H9 (cell line): ENCODE data around the gene FAM177A1. TPM values are rescaled to one million over a fixed set of nuclear protein-coding genes. Genes with fewer than 3 reads are reported as not detected.

Source experiments
- DNase-seq: peaks from one replicate; pipeline ENCODE4 v3.0.0-alpha.2; 2017
- H2AFZ ChIP-seq: one replicate; pipeline ENCODE4 v1.6.1; 2013; ENCODE audit warnings: mild to moderate bottlenecking, low read length, control low read depth, moderate library complexity
- H2AK5ac ChIP-seq: 2 replicates; pipeline ENCODE4 v1.6.1; 2013; ENCODE audit warnings: low read length, control low read depth, mixed read lengths; ENCODE audit not compliant: insufficient read length
- H2BK120ac ChIP-seq: one replicate; pipeline ENCODE4 v1.6.1; 2013; ENCODE audit warnings: low read depth, mild to moderate bottlenecking, low read length, control low read depth, inconsistent platforms; ENCODE audit not compliant: poor library complexity, severe bottlenecking
- H2BK12ac ChIP-seq: 2 replicates; pipeline ENCODE4 v1.6.1; 2013; ENCODE audit warnings: low read length, control low read depth, mixed read lengths, low read depth; ENCODE audit not compliant: insufficient read length
- H2BK15ac ChIP-seq: 2 replicates; pipeline ENCODE4 v1.6.1; 2013; ENCODE audit warnings: low read depth, low read length, control low read depth
- H2BK20ac ChIP-seq: one replicate; pipeline ENCODE4 v1.6.1; 2013; ENCODE audit warnings: low read depth, mild to moderate bottlenecking, low read length, control low read depth, inconsistent platforms; ENCODE audit not compliant: poor library complexity, severe bottlenecking
- H2BK5ac ChIP-seq: 2 replicates; pipeline ENCODE4 v1.6.1; 2013; ENCODE audit warnings: low read length, control low read depth, mixed read lengths; ENCODE audit not compliant: insufficient read length
- H3K14ac ChIP-seq: 2 replicates; pipeline ENCODE4 v1.6.1; 2013; ENCODE audit warnings: low read length, control low read depth; ENCODE audit not compliant: insufficient read depth
- H3K18ac ChIP-seq: 2 replicates; pipeline ENCODE4 v1.6.1; 2013; ENCODE audit warnings: low read depth, mild to moderate bottlenecking, mixed read lengths, low read length, control low read depth; ENCODE audit not compliant: insufficient read length
- H3K23ac ChIP-seq: 2 replicates; pipeline ENCODE4 v1.6.1; 2013; ENCODE audit warnings: low read length, control low read depth, mixed read lengths, low read depth; ENCODE audit not compliant: insufficient read length
- H3K23me2 ChIP-seq: 2 replicates; pipeline ENCODE4 v1.6.1; 2013; ENCODE audit warnings: low read depth, mild to moderate bottlenecking, mixed read lengths, low read length, control low read depth; ENCODE audit not compliant: insufficient read length, poor library complexity, severe bottlenecking
- H3K27ac ChIP-seq: 2 replicates; pipeline ENCODE4 v1.5.1; 2013; ENCODE audit warnings: low read length, control low read depth, mixed read lengths, low read depth; ENCODE audit not compliant: insufficient read length
- H3K27me3 ChIP-seq: 2 replicates; pipeline ENCODE4 v1.6.1; 2013; ENCODE audit warnings: low read length, control low read depth, inconsistent platforms; ENCODE audit not compliant: insufficient read depth
- H3K4ac ChIP-seq: 2 replicates; pipeline ENCODE4 v1.6.1; 2013; ENCODE audit warnings: low read depth, mild to moderate bottlenecking, control low read depth, inconsistent platforms, low read length, moderate library complexity
- H3K4me1 ChIP-seq: 2 replicates; pipeline ENCODE4 v1.6.1; 2013; ENCODE audit warnings: low read length, control low read depth, inconsistent platforms; ENCODE audit not compliant: insufficient read depth
- H3K4me2 ChIP-seq: 2 replicates; pipeline ENCODE4 v1.6.1; 2013; ENCODE audit warnings: low read length, control low read depth, mixed read lengths; ENCODE audit not compliant: insufficient read length, insufficient read depth
- H3K56ac ChIP-seq: 2 replicates; pipeline ENCODE4 v1.6.1; 2013; ENCODE audit warnings: low read depth, mild to moderate bottlenecking, mixed read lengths, low read length, control low read depth; ENCODE audit not compliant: insufficient read length
- H3K79me1 ChIP-seq: 2 replicates; pipeline ENCODE4 v1.6.1; 2013; ENCODE audit warnings: low read depth, mild to moderate bottlenecking, moderate library complexity, low read length, control low read depth, inconsistent platforms; ENCODE audit not compliant: insufficient read depth, poor library complexity, severe bottlenecking
- H3K79me2 ChIP-seq: 2 replicates; pipeline ENCODE4 v1.6.1; 2013; ENCODE audit warnings: low read length, control low read depth, inconsistent platforms; ENCODE audit not compliant: insufficient read depth
- H3K9ac ChIP-seq: 2 replicates; pipeline ENCODE4 v1.6.1; 2013; ENCODE audit warnings: low read length, control low read depth, mixed read lengths; ENCODE audit not compliant: insufficient read length; ENCODE audit errors: extremely low read depth
- H3K9me3 ChIP-seq: one replicate; pipeline ENCODE4 v1.6.1; 2013; ENCODE audit warnings: low read depth, low read length, inconsistent platforms; ENCODE audit not compliant: control insufficient read depth
- H3T11ph ChIP-seq: one replicate; pipeline ENCODE4 v1.6.1; 2013; ENCODE audit warnings: mild to moderate bottlenecking, low read length, control low read depth, inconsistent platforms
- H4K20me1 ChIP-seq: one replicate; pipeline ENCODE4 v1.6.1; 2013; ENCODE audit not compliant: control insufficient read depth, insufficient read length, insufficient read depth
- H4K5ac ChIP-seq: 2 replicates; pipeline ENCODE4 v1.6.1; 2013; ENCODE audit warnings: low read depth, mild to moderate bottlenecking, mixed read lengths, low read length, control low read depth; ENCODE audit not compliant: insufficient read length
- H4K8ac ChIP-seq: replicated peaks from 2 replicates; pipeline ENCODE4 v1.6.1; 2013; ENCODE audit warnings: low read length, control low read depth, mixed read lengths, low read depth; ENCODE audit not compliant: insufficient read length
- H4K91ac ChIP-seq: 2 replicates; pipeline ENCODE4 v1.6.1; 2013; ENCODE audit warnings: low read depth, mild to moderate bottlenecking, moderate library complexity, mixed read lengths, low read length, control low read depth; ENCODE audit not compliant: insufficient read length
- H3K27ac Mint-ChIP-seq, 3 experiments: 2 replicates in 2 of 3; 3 replicates in 1 of 3; pipeline ENCODE4 v1.8.0; 2020 to 2021; ENCODE audit warnings: mixed read lengths in 3 of 3, mild to moderate bottlenecking in 1 of 3, moderate library complexity in 1 of 3
- H3K27me3 Mint-ChIP-seq: 2 replicates; pipeline ENCODE4 v1.8.0; 2021; ENCODE audit warnings: low read depth, mild to moderate bottlenecking, moderate library complexity, mixed read lengths
- H3K36me3 Mint-ChIP-seq, 3 experiments: 2 replicates in 2 of 3; 3 replicates in 1 of 3; pipeline ENCODE4 v1.8.0; 2020 to 2021; ENCODE audit warnings: low read depth in 3 of 3, mixed read lengths in 3 of 3; ENCODE audit not compliant: insufficient read depth in 1 of 3
- H3K4me1 Mint-ChIP-seq, 2 experiments: 2 replicates each; pipeline ENCODE4 v1.8.0; 2020; ENCODE audit warnings: mixed read lengths in 2 of 2
- H3K4me3 Mint-ChIP-seq, 2 experiments: 2 replicates in 1 of 2; 3 replicates in 1 of 2; pipeline ENCODE4 v1.8.0; 2020 to 2021; ENCODE audit warnings: mild to moderate bottlenecking in 2 of 2, mixed read lengths in 2 of 2, moderate library complexity in 1 of 2
- H3K9me3 Mint-ChIP-seq, 2 experiments: 2 replicates in 1 of 2; 3 replicates in 1 of 2; pipeline ENCODE4 v1.8.0; 2020; ENCODE audit warnings: mild to moderate bottlenecking in 2 of 2, mixed read lengths in 2 of 2, moderate library complexity in 1 of 2
- CTCF ChIP-seq: fragments of 200-600 bp; sonication (generic); conservative IDR thresholded peaks from 3 replicates; pipeline ENCODE4 v1.8.0; 2021; ENCODE audit warnings: antibody characterized with exemption, mild to moderate bottlenecking
- WGBS: extraction: QIAGEN DNeasy Blood & Tissue Kit; methylation state at CpG from one replicate; pipeline ENCODE4 v1.1.7; 2013; ENCODE audit warnings: missing lambda C conversion rate, low lambda C conversion rate, mixed read lengths; ENCODE audit not compliant: insufficient read length; ENCODE audit errors: extremely low coverage; 5-methylcytosine and 5-hydroxymethylcytosine counted together
- total RNA-seq: library from RNA; stranded (reverse); gene quantifications from 2 replicates; pipeline ENCODE4 v1.2.1, GENCODE V29; 2021

FAM177A1 gene
- total RNA-seq, 1 experiment from 2014 or later = 43.1 TPM

GRCh38 chr14:35117112-35117511 lies 71.0 kb downstream of the FAM177A1 start:
- H3K4me3 Mint-ChIP-seq = no peak overlapping the region
- no peak overlapping the region for H3K9ac ChIP-seq
- no peak overlapping the region for H3K56ac ChIP-seq
- H3K4ac ChIP-seq = no peak overlapping the region
- no peak for TF ChIP-seq CTCF
- H3K36me3 Mint-ChIP-seq = peaks cover 25 to 72% (median 58%) of the 10 kb centered on the region in 3 experiments
- H4K8ac ChIP-seq = no peak overlapping the region
- H3K14ac ChIP-seq = no peak overlapping the region
- no peak overlapping the region for H3K18ac ChIP-seq
- no CpG with 5 or more reads among the region's 2 CpGs for WGBS
- H4K91ac ChIP-seq = no peak overlapping the region
- H3K79me1 ChIP-seq = no peaks in the 10 kb centered on the region
- H2BK15ac ChIP-seq = no peak overlapping the region
- no peaks in the 10 kb centered on the region; the same call in 1 of the 2 replicates for H3K4me1 ChIP-seq
- no peak overlapping the region for H2BK20ac ChIP-seq
- peaks cover 22 to 23% of the 10 kb centered on the region in 2 experiments for H3K4me1 Mint-ChIP-seq
- no peak overlapping the region for H2BK5ac ChIP-seq
- no peak overlapping the region for H3T11ph ChIP-seq
- no peaks in the 10 kb centered on the region for H3K79me2 ChIP-seq
- no peak overlapping the region for H3K27ac ChIP-seq
- no peak for DNase-seq
- no peaks in the 10 kb centered on the region for H3K9me3 ChIP-seq
- H3K27me3 ChIP-seq = no peaks in the 10 kb centered on the region
- no peak overlapping the region for H3K23ac ChIP-seq
- no peak overlapping the region for H4K5ac ChIP-seq
- H3K23me2 ChIP-seq = peaks cover 7% of the 10 kb centered on the region
- peaks cover 1 to 2% of the 10 kb centered on the region in 2 experiments; a peak in 1 of 5 replicates for H3K9me3 Mint-ChIP-seq
- H3K27me3 Mint-ChIP-seq = no peaks in the 10 kb centered on the region
- H4K20me1 ChIP-seq = no peaks in the 10 kb centered on the region
- H2BK120ac ChIP-seq = no peak overlapping the region
- no peak overlapping the region; a peak in 1 of 7 replicates for H3K27ac Mint-ChIP-seq
- H2AFZ ChIP-seq = no peak overlapping the region
- H3K4me2 ChIP-seq = no peak overlapping the region
- H2BK12ac ChIP-seq = no peak overlapping the region
- H2AK5ac ChIP-seq = no peak overlapping the region
